IMR-90 (cell line): Measurements from ENCODE around the gene LRRC72.

Experiments
- CEBPB ChIP-seq: IDR thresholded peaks from 2 replicates; pipeline ENCODE4 v1.6.1; 2012; ENCODE audit warnings: low read depth, low read length, improper control_type of control experiment
- CHD1 ChIP-seq: IDR thresholded peaks from 2 replicates; pipeline ENCODE4 v1.6.1; 2012; ENCODE audit warnings: low read depth, low read length, improper control_type of control experiment
- CTCF ChIP-seq: conservative IDR thresholded peaks from 2 replicates; pipeline ENCODE4 v1.5.1; 2012; ENCODE audit warnings: mild to moderate bottlenecking, low read depth, low read length, improper control_type of control experiment
- MXI1 ChIP-seq: IDR thresholded peaks from 2 replicates; pipeline ENCODE4 v1.6.1; 2012; ENCODE audit warnings: low read depth, mild to moderate bottlenecking, low read length, moderate library complexity, borderline replicate concordance
- POLR2A ChIP-seq: IDR thresholded peaks from 2 replicates; pipeline ENCODE4 v1.6.1; 2012; ENCODE audit warnings: mild to moderate bottlenecking, low read depth, low read length
- RAD21 ChIP-seq: IDR thresholded peaks from 2 replicates; pipeline ENCODE4 v1.6.1; 2012; ENCODE audit warnings: low read length, improper control_type of control experiment
- RFX5 ChIP-seq: IDR thresholded peaks from 2 replicates; pipeline ENCODE4 v1.8.0; 2012; ENCODE audit warnings: low read depth, mild to moderate bottlenecking, low read length, moderate library complexity
- SMC3 ChIP-seq: fragments of 150-350 bp; IDR thresholded peaks from 2 replicates; pipeline ENCODE4 v1.6.1; 2016; ENCODE audit warnings: low read depth, mild to moderate bottlenecking, antibody characterized with exemption, low read length, moderate library complexity
- TF ChIP-seq, protein P1 (sequence below): fragments of 150-350 bp; IDR thresholded peaks from 2 replicates; pipeline ENCODE4 v1.6.1; 2016; ENCODE audit warnings: low read depth, mild to moderate bottlenecking, low read length, moderate library complexity, borderline replicate concordance

GRCh38 chr7:16581286-16581685 lies 54.7 kb downstream of the LRRC72 start:
- TF ChIP-seq CTCF = no peak
- TF ChIP-seq CEBPB = no peak
- TF ChIP-seq, protein P1, sequence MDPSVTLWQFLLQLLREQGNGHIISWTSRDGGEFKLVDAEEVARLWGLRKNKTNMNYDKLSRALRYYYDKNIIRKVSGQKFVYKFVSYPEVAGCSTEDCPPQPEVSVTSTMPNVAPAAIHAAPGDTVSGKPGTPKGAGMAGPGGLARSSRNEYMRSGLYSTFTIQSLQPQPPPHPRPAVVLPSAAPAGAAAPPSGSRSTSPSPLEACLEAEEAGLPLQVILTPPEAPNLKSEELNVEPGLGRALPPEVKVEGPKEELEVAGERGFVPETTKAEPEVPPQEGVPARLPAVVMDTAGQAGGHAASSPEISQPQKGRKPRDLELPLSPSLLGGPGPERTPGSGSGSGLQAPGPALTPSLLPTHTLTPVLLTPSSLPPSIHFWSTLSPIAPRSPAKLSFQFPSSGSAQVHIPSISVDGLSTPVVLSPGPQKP = no peak
- TF ChIP-seq POLR2A = no peak
- no peak for TF ChIP-seq MXI1
- TF ChIP-seq CHD1 = no peak
- no peak for TF ChIP-seq RFX5
- TF ChIP-seq SMC3 = no peak
- TF ChIP-seq RAD21 = no peak
